Activated effector memory CD4-positive, alpha-beta T cell treated with anti-CD3 and anti-CD28 coated beads, Interleukin-2, amount 50 U/mL, for 16 hours (primary cell): Measurements from ENCODE around the gene VKORC1.
A peak's percentile ranks its signal among the peaks of the same experiment; 100 is the strongest.

Source experiments
- DNase-seq: peaks from one replicate; pipeline ENCODE4 v3.0.0-alpha.2; 2020

Gene VKORC1

GRCh38 chr16:31129568-31130335 is 35.2 kb upstream of the VKORC1 start:
- DNase-seq: no peak

GRCh38 chr16:31128711-31129567 is 34.3 kb upstream of the VKORC1 start:
- no peak for DNase-seq

- DNase-seq: no peak
These were observed 32.6 kb upstream of the VKORC1 start for GRCh38 chr16:31127182-31127581.

- no peak for DNase-seq
These were observed 31.2 kb upstream of the VKORC1 start for GRCh38 chr16:31125844-31126243.

GRCh38 chr16:31120129-31120528 is 25.5 kb upstream of the VKORC1 start:
- no peak for DNase-seq

GRCh38 chr16:31118223-31119155 is 23.9 kb upstream of the VKORC1 start:
- DNase-seq: no peak

- DNase-seq: peak; percentile 99
These were observed 23.0 kb upstream of the VKORC1 start, which contains the start of gene KAT8 for GRCh38 chr16:31117384-31118222. TSS of gene KAT8 (plus strand) at chr16:31117664. CDS start at chr16:31117682, 18 bp downstream.

GRCh38 chr16:31114468-31114867 is 19.9 kb upstream of the VKORC1 start:
- DNase-seq: no peak

GRCh38 chr16:31113121-31114120 is 18.8 kb upstream of the VKORC1 start:
- DNase-seq: no peak

GRCh38 chr16:31112711-31113110 is 18.1 kb upstream of the VKORC1 start:
- no peak for DNase-seq

GRCh38 chr16:31111881-31112466 is 17.4 kb upstream of the VKORC1 start:
- no peak for DNase-seq

GRCh38 chr16:31110106-31111034 is 15.8 kb upstream of the VKORC1 start:
- DNase-seq: no peak

GRCh38 chr16:31109622-31110021 is 15.0 kb upstream of the VKORC1 start:
- no peak for DNase-seq

GRCh38 chr16:31108794-31109558 is 14.4 kb upstream of the VKORC1 start:
- no peak for DNase-seq

- DNase-seq: peak; percentile 89
These were observed 13.6 kb upstream of the VKORC1 start, which contains the start of gene BCKDK for GRCh38 chr16:31108035-31108793. TSS of gene BCKDK (plus strand) at chr16:31108386. CDS start at chr16:31109224, 838 bp downstream.

GRCh38 chr16:31107465-31107867 is 12.9 kb upstream of the VKORC1 start:
- DNase-seq: no peak
